ENCODE measurements around the gene THAP6.

Gene THAP6

DNA sequence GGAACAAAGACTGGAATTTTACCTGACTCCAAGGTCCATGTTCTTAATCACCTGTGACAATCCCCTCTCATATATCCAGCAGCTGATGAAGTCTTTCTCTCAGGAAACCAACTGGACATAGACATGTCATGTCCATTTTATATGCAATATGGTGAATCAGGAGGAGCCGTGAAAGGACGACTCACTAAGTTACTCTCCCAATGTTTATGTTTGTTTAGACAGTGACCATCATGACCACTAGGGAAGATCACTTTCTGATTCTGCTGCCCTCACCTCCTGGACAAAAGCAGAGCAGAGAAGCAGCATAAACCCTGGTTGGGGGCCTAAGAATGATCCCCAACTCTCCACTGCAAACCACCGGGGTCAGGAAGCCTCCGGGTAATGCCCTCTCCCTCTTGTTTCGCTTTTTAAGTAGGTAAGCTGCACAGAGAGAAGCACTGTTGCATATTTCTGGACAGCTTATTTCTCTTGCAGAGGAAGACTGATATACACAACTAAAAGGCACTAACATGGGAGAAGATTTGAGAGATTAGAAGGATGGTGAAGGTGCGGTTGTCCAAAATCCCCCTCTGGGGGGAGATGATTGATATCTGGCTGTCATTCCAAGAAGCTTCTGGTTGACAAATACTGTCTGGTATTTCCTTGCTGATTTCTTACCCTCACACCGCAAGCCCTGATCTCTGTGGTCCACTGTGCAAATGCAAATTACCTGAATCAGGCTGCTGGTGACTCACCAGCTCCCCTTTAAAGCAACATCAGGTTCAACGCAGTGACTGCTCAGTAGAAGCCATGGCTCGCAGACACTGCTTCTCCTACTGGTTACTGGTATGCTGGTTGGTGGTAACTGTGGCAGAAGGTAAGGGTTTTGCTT lies 41.3 kb downstream of the THAP6 start, which contains the start of gene ODAPH:
TSS of gene ODAPH (plus strand) at position 773 of the 871 bp plus-strand sequence. CDS start at position 790, 17 bp downstream.
- no peak within 1 kb of the TSS for H3K9ac ChIP-seq (ENCODE audit: low read depth, low read length)
- no peaks in the 10 kb centered on the region for H3K27me3 ChIP-seq (ENCODE audit: control insufficient read depth, insufficient read depth, low read length)
- H3K9me3 ChIP-seq (ENCODE audit: control insufficient read depth, insufficient read depth, low read length), result no peaks in the 10 kb centered on the region
- H3K4me1 ChIP-seq (ENCODE audit: control insufficient read depth, insufficient read depth, low read length), result no peaks in the 10 kb centered on the region
- no peak within 1 kb of the TSS for H3K4me3 ChIP-seq (ENCODE audit: low read depth, low read length)
- H3K36me3 ChIP-seq (ENCODE audit: control insufficient read depth, insufficient read depth, low read length), result no peaks in the 10 kb centered on the region

DNA sequence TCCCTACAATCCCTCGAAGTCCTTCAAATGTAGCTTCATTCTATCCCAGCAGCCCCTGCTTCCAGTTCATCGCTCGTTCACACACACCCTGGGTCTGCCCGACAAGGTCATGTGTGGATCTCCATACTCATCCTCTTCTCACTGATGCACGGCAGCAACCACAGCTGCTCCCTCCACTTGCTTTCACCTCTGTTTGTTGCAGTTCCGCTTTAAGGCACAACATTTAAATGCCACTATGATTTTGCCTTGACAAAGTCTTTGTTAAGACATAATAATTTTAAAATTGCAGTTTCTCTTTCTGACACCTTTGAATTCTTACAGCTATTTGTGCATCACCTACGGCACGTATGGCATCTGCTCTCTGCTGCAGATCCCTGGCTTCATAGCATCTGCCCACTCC lies 43.4 kb downstream of the THAP6 start:
- Histone ChIP-seq H3K9me3 (ENCODE audit: control insufficient read depth, insufficient read depth, low read length) (no peaks in the 10 kb centered on the region), H3K4me1 (ENCODE audit: control insufficient read depth, insufficient read depth, low read length) (no peaks in the 10 kb centered on the region), H3K36me3 (ENCODE audit: control insufficient read depth, insufficient read depth, low read length) (no peaks in the 10 kb centered on the region), H3K27me3 (ENCODE audit: control insufficient read depth, insufficient read depth, low read length) (no peaks in the 10 kb centered on the region), H3K4me3 (ENCODE audit: low read depth, low read length) (no peak overlapping the region), H3K9ac (ENCODE audit: low read depth, low read length) (no peak overlapping the region)

DNA sequence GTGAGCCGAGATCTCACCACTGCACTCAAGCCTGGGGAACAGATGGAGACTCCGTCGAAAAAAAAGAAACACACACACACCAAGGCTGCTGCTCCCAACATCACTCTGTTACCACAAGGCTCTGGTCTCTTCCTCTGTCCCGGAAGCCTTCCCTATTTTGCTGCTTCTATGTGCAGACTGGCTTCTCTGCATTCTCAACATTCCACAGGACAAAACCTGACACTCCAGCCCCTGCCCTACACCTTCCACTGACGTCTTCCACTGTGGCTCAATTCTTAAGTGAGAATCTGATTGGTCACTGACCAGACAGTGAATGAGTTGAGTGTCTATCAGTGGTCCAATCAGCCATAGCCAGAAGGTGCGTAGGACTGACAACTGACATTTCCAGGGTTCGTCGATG lies 47.5 kb downstream of the THAP6 start:
- Histone ChIP-seq H3K4me3 (ENCODE audit: low read depth, low read length) (no peak overlapping the region), H3K27me3 (ENCODE audit: control insufficient read depth, insufficient read depth, low read length) (no peaks in the 10 kb centered on the region), H3K9ac (ENCODE audit: low read depth, low read length) (no peak overlapping the region), H3K4me1 (ENCODE audit: control insufficient read depth, insufficient read depth, low read length) (no peaks in the 10 kb centered on the region), H3K9me3 (ENCODE audit: control insufficient read depth, insufficient read depth, low read length) (no peaks in the 10 kb centered on the region), H3K36me3 (ENCODE audit: control insufficient read depth, insufficient read depth, low read length) (no peaks in the 10 kb centered on the region)

DNA sequence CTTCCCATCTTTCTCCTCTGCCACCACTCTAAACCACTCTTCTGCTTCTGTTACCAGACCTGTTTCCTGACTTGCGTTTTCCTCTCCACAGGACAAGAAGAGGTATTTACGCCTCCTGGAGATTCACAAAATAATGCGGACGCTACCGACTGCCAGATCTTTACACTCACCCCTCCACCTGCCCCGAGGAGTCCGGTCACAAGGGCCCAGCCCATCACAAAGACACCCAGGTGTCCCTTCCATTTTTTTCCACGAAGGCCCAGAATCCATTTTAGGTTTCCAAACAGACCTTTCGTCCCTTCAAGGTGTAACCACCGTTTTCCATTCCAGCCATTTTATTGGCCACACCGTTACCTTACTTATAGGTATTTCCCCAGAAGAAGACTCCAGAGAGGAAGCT lies 49.8 kb downstream of the THAP6 start:
- Histone ChIP-seq H3K36me3 (ENCODE audit: control insufficient read depth, insufficient read depth, low read length) (no peaks in the 10 kb centered on the region), H3K9me3 (ENCODE audit: control insufficient read depth, insufficient read depth, low read length) (peaks cover 4% of the 10 kb centered on the region), H3K4me3 (ENCODE audit: low read depth, low read length) (no peak overlapping the region), H3K27me3 (ENCODE audit: control insufficient read depth, insufficient read depth, low read length) (no peaks in the 10 kb centered on the region), H3K4me1 (ENCODE audit: control insufficient read depth, insufficient read depth, low read length) (no peaks in the 10 kb centered on the region), H3K9ac (ENCODE audit: low read depth, low read length) (no peak overlapping the region)

DNA sequence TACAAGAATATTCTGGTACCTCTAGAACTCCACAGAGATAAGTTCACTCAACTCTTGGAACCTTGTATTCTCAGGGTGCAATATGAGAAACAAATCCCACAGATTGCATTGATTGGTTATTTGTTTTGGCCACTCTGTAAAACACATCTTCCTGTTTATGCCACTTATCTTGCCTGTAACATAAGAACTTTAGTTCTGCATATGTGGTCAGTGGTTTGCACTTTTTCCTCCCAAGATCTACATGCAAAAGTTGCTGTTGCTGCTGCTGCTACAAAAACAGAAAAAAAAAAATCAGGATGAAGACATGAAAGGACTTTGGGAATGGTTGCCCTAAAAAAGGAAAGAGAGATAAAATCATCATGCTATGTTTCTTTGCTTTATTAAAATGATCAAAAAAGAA lies 51.2 kb downstream of the THAP6 start:
- peaks cover 4% of the 10 kb centered on the region for H3K9me3 ChIP-seq (ENCODE audit: control insufficient read depth, insufficient read depth, low read length)
- no peaks in the 10 kb centered on the region for H3K36me3 ChIP-seq (ENCODE audit: control insufficient read depth, insufficient read depth, low read length)
- no peak overlapping the region for H3K4me3 ChIP-seq (ENCODE audit: low read depth, low read length)
- H3K9ac ChIP-seq (ENCODE audit: low read depth, low read length), result no peak overlapping the region
- H3K4me1 ChIP-seq (ENCODE audit: control insufficient read depth, insufficient read depth, low read length), result no peaks in the 10 kb centered on the region
- no peaks in the 10 kb centered on the region for H3K27me3 ChIP-seq (ENCODE audit: control insufficient read depth, insufficient read depth, low read length)

DNA sequence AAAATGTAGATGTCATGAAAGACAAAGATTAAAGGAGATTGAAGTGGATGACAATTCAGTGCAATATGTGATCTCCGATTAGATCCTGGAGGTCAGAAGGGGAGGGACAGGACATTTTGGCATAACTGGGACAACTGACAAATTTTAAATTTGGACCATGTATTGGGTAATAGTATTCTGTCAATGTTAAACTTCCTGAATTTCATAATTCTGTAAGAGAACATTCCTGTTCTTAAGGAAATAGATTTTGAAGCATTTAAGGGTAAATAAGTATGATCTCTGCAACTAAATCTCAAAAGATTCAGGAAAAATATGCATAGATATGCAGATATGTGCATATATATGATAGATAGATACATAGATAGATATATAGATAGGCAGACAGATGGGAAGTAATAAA lies 52.6 kb downstream of the THAP6 start:
- Histone ChIP-seq H3K4me1 (ENCODE audit: control insufficient read depth, insufficient read depth, low read length) (no peaks in the 10 kb centered on the region), H3K4me3 (ENCODE audit: low read depth, low read length) (no peak overlapping the region), H3K9ac (ENCODE audit: low read depth, low read length) (no peak overlapping the region), H3K36me3 (ENCODE audit: control insufficient read depth, insufficient read depth, low read length) (no peaks in the 10 kb centered on the region), H3K27me3 (ENCODE audit: control insufficient read depth, insufficient read depth, low read length) (no peaks in the 10 kb centered on the region), H3K9me3 (ENCODE audit: control insufficient read depth, insufficient read depth, low read length) (peaks cover 4% of the 10 kb centered on the region)

DNA sequence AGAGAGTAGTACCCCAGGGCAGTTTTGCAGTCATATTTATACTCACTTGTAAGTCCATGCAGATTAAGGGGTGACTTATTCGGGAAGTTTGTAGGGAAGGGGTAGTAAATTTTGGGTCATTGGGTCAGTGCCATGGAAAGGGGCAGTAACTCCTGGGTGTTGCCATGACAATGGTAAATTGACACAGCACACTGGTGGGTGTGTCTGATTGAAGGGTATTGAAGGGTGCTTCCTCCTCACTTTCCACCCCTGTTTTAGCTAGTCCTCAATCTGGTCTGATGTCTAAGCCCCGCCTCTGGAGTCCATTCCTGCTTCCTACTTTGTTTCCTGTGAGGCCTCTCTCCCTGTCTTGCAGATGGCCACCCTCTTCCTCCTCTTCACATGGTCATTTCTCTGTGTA lies 53.5 kb downstream of the THAP6 start:
- H3K4me1 ChIP-seq (ENCODE audit: control insufficient read depth, insufficient read depth, low read length), result no peaks in the 10 kb centered on the region
- H3K36me3 ChIP-seq (ENCODE audit: control insufficient read depth, insufficient read depth, low read length), result no peaks in the 10 kb centered on the region
- H3K4me3 ChIP-seq (ENCODE audit: low read depth, low read length), result no peak overlapping the region
- H3K9me3 ChIP-seq (ENCODE audit: control insufficient read depth, insufficient read depth, low read length), result peaks cover 4% of the 10 kb centered on the region
- peaks cover 3% of the 10 kb centered on the region for H3K27me3 ChIP-seq (ENCODE audit: control insufficient read depth, insufficient read depth, low read length)
- no peak overlapping the region for H3K9ac ChIP-seq (ENCODE audit: low read depth, low read length)
